ENCODE data around the gene TMEM179B. TPM values are rescaled to one million over a fixed set of nuclear protein-coding genes. Genes with fewer than 3 reads are reported as not detected.

TMEM179B gene
- polyA plus RNA-seq, 3 donors = 95.8 to 236 (median 220) TPM

GRCh38 chr11:62830904-62831519, 43.8 kb downstream of the TMEM179B start:
- H3K4me1 ChIP-seq (ENCODE audit: control insufficient read depth in 1 of 2, insufficient read depth in 2 of 2, low read length in 2 of 2) = peaks cover 24 to 31% of the 10 kb centered on the region in 2 donors
- peaks cover 27 to 43% of the 10 kb centered on the region in 2 donors for H3K36me3 ChIP-seq (replicated peaks in 1 of 2; ENCODE audit: control insufficient read depth in 1 of 2, insufficient read depth in 2 of 2, low read length in 2 of 2)
- no peaks in the 10 kb centered on the region for H3K9me3 Mint-ChIP-seq
- no peaks in the 10 kb centered on the region for H3K27me3 ChIP-seq (ENCODE audit: control insufficient read depth in 2 of 2, insufficient read depth in 2 of 2, low read length in 2 of 2)
- H3K27ac ChIP-seq (ENCODE audit: low read depth in 1 of 2, low read length in 2 of 2) = peak overlapping the region; percentile 84 to 86
- peaks cover 21% of the 10 kb centered on the region for H4K20me1 ChIP-seq (ENCODE audit: insufficient read depth, low read length)
- peak in 1 of 3 donors; percentile 41 for DNase-seq
- peaks cover 32% of the 10 kb centered on the region for H3K4me1 Mint-ChIP-seq
- H3K27ac Mint-ChIP-seq = peak overlapping the region; percentile 99 to 100 (median 99)
- peak overlapping the region; percentile 69 to 96 (median 88) for H3K4me3 ChIP-seq (replicated peaks in 1 of 3; ENCODE audit: low read depth in 2 of 3, low read length in 3 of 3)
- peak overlapping the region; percentile 96 for H3K4me2 ChIP-seq (replicated peaks; ENCODE audit: extremely low read depth, low read length, poor library complexity, severe bottlenecking)
- peaks cover 42 to 58% of the 10 kb centered on the region in 2 donors for H3K36me3 Mint-ChIP-seq
- H3K9me3 ChIP-seq (replicated peaks in 1 of 2; ENCODE audit: control insufficient read depth in 1 of 2, insufficient read depth in 1 of 2, low read length in 2 of 2) = no peaks in the 10 kb centered on the region
- H3K9ac ChIP-seq (ENCODE audit: insufficient read depth, low read length, poor library complexity, severe bottlenecking) = peak overlapping the region; percentile 90
- peak overlapping the region; percentile 68 for H2AFZ ChIP-seq (ENCODE audit: insufficient read depth, low read depth, low read length, poor library complexity, severe bottlenecking)
- H3K4me3 Mint-ChIP-seq = peak overlapping the region; percentile 97 to 98
- peaks cover 89% of the 10 kb centered on the region for H3K79me2 ChIP-seq (ENCODE audit: insufficient read depth, low read length)
- TF ChIP-seq CTCF (IDR thresholded peaks at IDR 0.05) = no peak
- intact Hi-C loops (cut with micrococcal nuclease) = loop anchor here (2.0 to 5.0 kb wide), 2 partner anchors 44 kb away; partner anchors contain the start of gene TMEM179B (in 2 of the 2)
- 0% methylated on average over 19 of the region's 33 CpGs for WGBS (ENCODE audit: insufficient coverage)
- H3K27me3 Mint-ChIP-seq (ENCODE audit: low read depth in 3 of 3) = no peaks in the 10 kb centered on the region

GRCh38 chr11:62831520-62832335, 44.5 kb downstream of the TMEM179B start, which contains the start of gene STX5:
STX5 (minus strand) TSS chr11:62832051; CDS start chr11:62831243, 808 bp downstream.
- Histone ChIP-seq H3K4me3 (replicated peaks in 1 of 3; ENCODE audit: low read depth in 2 of 3, low read length in 3 of 3) (peak within 1 kb of the TSS; percentile 69 to 96 (median 88)), H3K9ac (ENCODE audit: insufficient read depth, low read length, poor library complexity, severe bottlenecking) (peak within 1 kb of the TSS; percentile 90), H3K79me2 (ENCODE audit: insufficient read depth, low read length) (peaks cover 94% of the 10 kb centered on the region), H4K20me1 (ENCODE audit: insufficient read depth, low read length) (peaks cover 21% of the 10 kb centered on the region), H3K4me2 (replicated peaks; ENCODE audit: extremely low read depth, low read length, poor library complexity, severe bottlenecking) (peak within 1 kb of the TSS; percentile 96), H3K4me1 (ENCODE audit: control insufficient read depth in 1 of 2, insufficient read depth in 2 of 2, low read length in 2 of 2) (peaks cover 24 to 31% of the 10 kb centered on the region in 2 donors), H3K36me3 (replicated peaks in 1 of 2; ENCODE audit: control insufficient read depth in 1 of 2, insufficient read depth in 2 of 2, low read length in 2 of 2) (peaks cover 25 to 46% of the 10 kb centered on the region in 2 donors), H3K9me3 (replicated peaks in 1 of 2; ENCODE audit: control insufficient read depth in 1 of 2, insufficient read depth in 1 of 2, low read length in 2 of 2) (no peaks in the 10 kb centered on the region), H3K27ac (ENCODE audit: low read depth in 1 of 2, low read length in 2 of 2) (peak within 1 kb of the TSS; percentile 84 to 86), H3K27me3 (ENCODE audit: control insufficient read depth in 2 of 2, insufficient read depth in 2 of 2, low read length in 2 of 2) (no peaks in the 10 kb centered on the region), H2AFZ (ENCODE audit: insufficient read depth, low read depth, low read length, poor library complexity, severe bottlenecking) (peak within 1 kb of the TSS; percentile 68)
- WGBS (ENCODE audit: insufficient coverage) = under 1% methylated on average over 58 of the region's 65 CpGs
- intact Hi-C loops (cut with micrococcal nuclease) = loop anchor here (2.0 to 5.0 kb wide), 3 partner anchors 27 to 45 kb away; partner anchors contain the start of genes TMEM179B (in 2 of the 2) and NXF1 (in 1 of the 2)
- DNase-seq = peak; percentile 97 to 99 (median 98)
- Mint-ChIP-seq H3K27ac (peak within 1 kb of the TSS; percentile 99 to 100 (median 99)), H3K4me3 (peak within 1 kb of the TSS; percentile 97 to 98), H3K36me3 (peaks cover 46 to 55% of the 10 kb centered on the region in 2 donors), H3K27me3 (ENCODE audit: low read depth in 3 of 3) (no peaks in the 10 kb centered on the region), H3K4me1 (peaks cover 32% of the 10 kb centered on the region), H3K9me3 (no peaks in the 10 kb centered on the region)
- TF ChIP-seq CTCF (IDR thresholded peaks at IDR 0.05) = no peak

Data from CD14-positive monocyte (primary cell).